Kidney (tissue), 14 donors: Measurements from ENCODE around the gene BMS1. TPM values are rescaled to one million over a fixed set of nuclear protein-coding genes. Genes with fewer than 3 reads are reported as not detected.
"Not testable (repeated sequence)": the region's sequence is repeated elsewhere in the genome, so short reads cannot be mapped to it uniquely, and the experiment has no call there.

Experiments
- DNase-seq, 5 donors: peaks; one replicate each; pipeline ENCODE4 v3.0.0-alpha.2; 2013 to 2020
- FAIRE-seq: peaks from 2 replicates; lab custom pipeline; 2012; peaks lifted over from hg19 to GRCh38; lab: Jason Lieb, UNC
- H3K27ac ChIP-seq, 2 donors: one replicate each; pipeline ENCODE4 v1.7.0; 2013; ENCODE audit warnings: low read depth in 2 of 2, low read length in 2 of 2, inconsistent platforms in 1 of 2
- H3K27me3 ChIP-seq: one replicate; pipeline ENCODE4 v1.7.1; 2013; ENCODE audit warnings: low read length, inconsistent platforms; ENCODE audit not compliant: control insufficient read depth, insufficient read depth
- H3K36me3 ChIP-seq, 3 donors: one replicate each; pipeline versions ENCODE4 v1.7.0 to v1.7.1; 2013; ENCODE audit warnings: low read length in 3 of 3, control low read depth in 1 of 3, inconsistent platforms in 1 of 3; ENCODE audit not compliant: insufficient read depth in 3 of 3, control insufficient read depth in 2 of 3
- H3K4me1 ChIP-seq, 3 donors: one replicate each; pipeline versions ENCODE4 v1.7.0 to v1.7.1; 2013; ENCODE audit warnings: low read length in 3 of 3, inconsistent platforms in 1 of 3, low read depth in 1 of 3; ENCODE audit not compliant: control insufficient read depth in 2 of 3, insufficient read depth in 2 of 3
- H3K4me3 ChIP-seq, 3 donors: one replicate each; pipeline versions ENCODE4 v1.7.0 to v1.8.1; 2013; ENCODE audit warnings: low read length in 3 of 3, control low read depth in 1 of 3, inconsistent platforms in 1 of 3
- H3K9ac ChIP-seq, 3 donors: one replicate each; pipeline versions ENCODE4 v1.7.0 to v1.7.1; 2013; ENCODE audit warnings: low read length in 3 of 3, control low read depth in 1 of 3, inconsistent platforms in 1 of 3
- H3K9me3 ChIP-seq, 3 donors: one replicate each; pipeline versions ENCODE4 v1.7.0 to v1.7.1; 2013; ENCODE audit warnings: low read length in 3 of 3, control low read depth in 1 of 3, inconsistent platforms in 1 of 3; ENCODE audit not compliant: control insufficient read depth in 2 of 3, insufficient read depth in 1 of 3
- CTCF ChIP-seq: IDR thresholded peaks from 3 replicates; pipeline ENCODE4 v1.5.1; 2012; ENCODE audit warnings: mild to moderate bottlenecking, moderate library complexity, borderline replicate concordance; ENCODE audit not compliant: insufficient read depth; ENCODE audit errors: extremely low read depth
- intact Hi-C: fragments of 100-400 bp; cut with DNase I; formaldehyde crosslinking; loops from one replicate; pipeline ENCODE4 v1.11.1; 2022
- polyA plus RNA-seq: library from polyadenylated mRNA; stranded (reverse); fragments of 350-450 nt; fragmentation: Illumina TruSeq; extraction: RNeasy Lipid Tissue Mini Kit (QIAGEN cat#74804); gene quantifications from one replicate; pipeline ENCODE4 v1.2.3, GENCODE V29; 2014; ENCODE audit warnings: low read depth, low replicate concordance; ENCODE audit not compliant: insufficient read depth
- total RNA-seq: library from RNA; stranded (reverse); fragmentation: NEBNext Ultra II Directional; extraction: Animal tissue kit (Norgen Biotek cat#: 25700); gene quantifications from one replicate; pipeline ENCODE4 v1.2.1, GENCODE V29; 2021
- donor health status: control.
- donor health status: control.
- donor health status: control.
- donor health status: control.
- donor health status: control.
- donor health status: DM: yes; HTN: yes; CAD: no.
- donor health status: Normal renal cell carcinoma (clear cell type).

BMS1 gene
- total and polyA plus RNA-seq, 2 donors from 2014 or later = 6.0 to 14.1 TPM

GRCh38 chr10:42830237-42830636 is 47.6 kb downstream of the BMS1 start:
- DNase-seq = no peak
- Histone ChIP-seq H3K36me3 (peaks cover 4 to 14% (median 13%) of the 10 kb centered on the region in 3 donors), H3K27me3 (no peaks in the 10 kb centered on the region), H3K4me1 (no peaks in the 10 kb centered on the region), H3K4me3 (no peak overlapping the region), H3K9ac (no peak overlapping the region), H3K27ac (no peak overlapping the region), H3K9me3 (no peaks in the 10 kb centered on the region)
- intact Hi-C loops = no loop called here
- TF ChIP-seq CTCF = no peak
- no peak for FAIRE-seq

GRCh38 chr10:42836096-42836495 is 53.5 kb downstream of the BMS1 start:
- Histone ChIP-seq H3K27ac (no peak overlapping the region), H3K4me1 (no peaks in the 10 kb centered on the region), H3K27me3 (no peaks in the 10 kb centered on the region), H3K36me3 (peaks cover 0 to 5% (median 4%) of the 10 kb centered on the region in 3 donors), H3K9me3 (no peaks in the 10 kb centered on the region), H3K9ac (no peak overlapping the region), H3K4me3 (no peak overlapping the region)
- intact Hi-C loops = no loop called here
- no peak for DNase-seq
- TF ChIP-seq CTCF = no peak
- FAIRE-seq = no peak

GRCh38 chr10:42836771-42837468 is 54.3 kb downstream of the BMS1 start:
- no peaks in the 10 kb centered on the region for H3K9me3 ChIP-seq
- peaks cover 0 to 3% (median 0%) of the 10 kb centered on the region in 3 donors for H3K36me3 ChIP-seq
- no peaks in the 10 kb centered on the region for H3K4me1 ChIP-seq
- FAIRE-seq = no peak
- no peak for TF ChIP-seq CTCF
- no peak overlapping the region for H3K27ac ChIP-seq
- intact Hi-C loops = no loop called here
- H3K4me3 ChIP-seq = peak overlapping the region in 1 of 3 donors; percentile 25
- no peaks in the 10 kb centered on the region for H3K27me3 ChIP-seq
- peak in 3 of 5 donors; percentile 21 to 46 (median 43) for DNase-seq
- H3K9ac ChIP-seq = no peak overlapping the region

GRCh38 chr10:42844810-42845209 is 62.2 kb downstream of the BMS1 start:
- intact Hi-C loops, H3K9me3 ChIP-seq, H3K4me3 ChIP-seq, DNase-seq, FAIRE-seq, H3K4me1 ChIP-seq, H3K27ac ChIP-seq, H3K27me3 ChIP-seq, H3K36me3 ChIP-seq, H3K9ac ChIP-seq: not testable (repeated sequence)

GRCh38 chr10:42847261-42847660 is 64.7 kb downstream of the BMS1 start:
- intact Hi-C loops, H3K9ac ChIP-seq, H3K27me3 ChIP-seq, H3K4me1 ChIP-seq, FAIRE-seq, H3K4me3 ChIP-seq, H3K9me3 ChIP-seq, H3K27ac ChIP-seq, DNase-seq, H3K36me3 ChIP-seq: not testable (repeated sequence)
